RWPE1 (cell line): ENCODE results near the gene NSD1.

Source experiments
- CTCF ChIA-PET: fragments of 350-600 bp; sonication (Branson Sonifier 250); formaldehyde crosslinking; extraction: SDS; loops from one replicate; lab custom pipeline; 2021; lab: Yijun Ruan, JAX
- POLR2A ChIA-PET: fragments of 400-600 bp; formaldehyde crosslinking; extraction: SDS; loops from one replicate; lab custom pipeline; 2020; ENCODE audit warnings: antibody characterized with exemption; ENCODE audit not compliant: low non-redundant PET; lab: Yijun Ruan, JAX
- DNase-seq: peaks from one replicate; pipeline ENCODE4 v3.0.0; 2012; ENCODE audit warnings: low spot score
- H3K27ac ChIP-seq: fragments of 450-650 bp; 2 replicates; pipeline ENCODE4 v1.5.1; 2017
- CTCF ChIP-seq: fragments of 450-650 bp; conservative IDR thresholded peaks from 2 replicates; pipeline ENCODE4 v1.5.1; 2017; ENCODE audit warnings: low read depth, mild to moderate bottlenecking

NSD1 gene

GRCh38 chr5:177089127-177089526 is 44.4 kb upstream of the NSD1 start:
- CTCF ChIA-PET = interaction anchor here (0.8 to 1.4 kb wide), 2 partner anchors 21 to 23 kb away, joined by 3 read pairs; no protein-coding TSS in a partner anchor
- TF ChIP-seq CTCF = no peak
- no peak overlapping the region for H3K27ac ChIP-seq
- POLR2A ChIA-PET = no interaction called here
- DNase-seq = no peak

- no peak overlapping the region for H3K27ac ChIP-seq
- CTCF ChIA-PET = interaction anchor here (0.8 to 1.4 kb wide), 2 partner anchors 20 to 22 kb away, joined by 3 read pairs; no protein-coding TSS in a partner anchor
- no peak for DNase-seq
- TF ChIP-seq CTCF = no peak
- POLR2A ChIA-PET = no interaction called here
Measured at GRCh38 chr5:177089825-177090641, 43.5 kb upstream of the NSD1 start.

- TF ChIP-seq CTCF = no peak
- DNase-seq = no peak
- ChIA-PET POLR2A (no interaction called here), CTCF (interaction anchor here (1.1 kb wide), 1 partner anchor 23 kb away, joined by 4 read pairs; no protein-coding TSS in a partner anchor)
- no peak overlapping the region for H3K27ac ChIP-seq
Measured at GRCh38 chr5:177090813-177091212, 42.8 kb upstream of the NSD1 start.

- CTCF ChIA-PET = interaction anchor here (0.6 to 1.1 kb wide), 2 partner anchors 15 to 22 kb away, joined by 3 to 4 read pairs; no protein-coding TSS in a partner anchor
- POLR2A ChIA-PET = no interaction called here
- no peak overlapping the region for H3K27ac ChIP-seq
- no peak for TF ChIP-seq CTCF
- DNase-seq = no peak
Measured at GRCh38 chr5:177091232-177091631, 42.3 kb upstream of the NSD1 start.

- DNase-seq = no peak
- CTCF ChIA-PET = interaction anchor here (0.6 to 1.6 kb wide), 3 partner anchors 13 to 78 kb away, joined by 3 to 10 read pairs (median 4); no protein-coding TSS in a partner anchor
- POLR2A ChIA-PET = no interaction called here
- no peak overlapping the region for H3K27ac ChIP-seq
- no peak for TF ChIP-seq CTCF
Measured at GRCh38 chr5:177092178-177093081, 41.1 kb upstream of the NSD1 start.

GRCh38 chr5:177093082-177093712 is 40.4 kb upstream of the NSD1 start:
- POLR2A ChIA-PET = no interaction called here
- TF ChIP-seq CTCF = no peak
- H3K27ac ChIP-seq = no peak overlapping the region
- DNase-seq = no peak
- CTCF ChIA-PET = interaction anchor here (0.6 to 1.6 kb wide), 3 partner anchors 21 to 79 kb away, joined by 4 to 10 read pairs (median 4); no protein-coding TSS in a partner anchor
